Mucosa of rectum (tissue), 2 donors: ENCODE measurements around the gene ADAM23.

ENCODE experiments used
- H3K27ac ChIP-seq, 2 donors: one replicate each; pipeline ENCODE4 v1.7.0; 2013; ENCODE audit warnings: inconsistent platforms in 2 of 2, low read depth in 2 of 2, low read length in 2 of 2
- H3K27me3 ChIP-seq, 2 donors: one replicate each; pipeline ENCODE4 v1.7.0; 2013; ENCODE audit warnings: low read length in 2 of 2; ENCODE audit not compliant: control insufficient read depth in 2 of 2, insufficient read depth in 2 of 2
- H3K36me3 ChIP-seq, 2 donors: one replicate each; pipeline ENCODE4 v1.7.0; 2013; ENCODE audit warnings: low read length in 2 of 2; ENCODE audit not compliant: control insufficient read depth in 2 of 2, insufficient read depth in 2 of 2
- H3K4me1 ChIP-seq, 2 donors: one replicate each; pipeline ENCODE4 v1.7.0; 2013; ENCODE audit warnings: low read length in 2 of 2, mild to moderate bottlenecking in 1 of 2; ENCODE audit not compliant: control insufficient read depth in 2 of 2, insufficient read depth in 2 of 2
- H3K4me3 ChIP-seq, 2 donors: one replicate each; pipeline ENCODE4 v1.7.0; 2013; ENCODE audit warnings: low read length in 2 of 2
- H3K9ac ChIP-seq, 2 donors: one replicate each; pipeline ENCODE4 v1.7.0; 2013; ENCODE audit warnings: low read length in 2 of 2, low read depth in 1 of 2, mild to moderate bottlenecking in 1 of 2
- H3K9me3 ChIP-seq, 2 donors: one replicate each; pipeline ENCODE4 v1.7.0; 2013; ENCODE audit warnings: low read length in 2 of 2; ENCODE audit not compliant: control insufficient read depth in 2 of 2
- donor health status: healthy.
- donor health status: Normal muscosa, but diverticular disease.

ADAM23 gene

GRCh38 chr2:206423147-206423546 lies 20.2 kb upstream of the ADAM23 start:
- Histone ChIP-seq H3K9me3 (no peaks in the 10 kb centered on the region), H3K4me3 (no peak overlapping the region), H3K9ac (no peak overlapping the region), H3K27ac (no peak overlapping the region), H3K27me3 (peaks cover 0 to 2% of the 10 kb centered on the region in 2 donors), H3K4me1 (no peaks in the 10 kb centered on the region), H3K36me3 (no peaks in the 10 kb centered on the region)

GRCh38 chr2:206424134-206424533 lies 19.2 kb upstream of the ADAM23 start:
- Histone ChIP-seq H3K9me3 (no peaks in the 10 kb centered on the region), H3K9ac (no peak overlapping the region), H3K27ac (no peak overlapping the region), H3K4me1 (no peaks in the 10 kb centered on the region), H3K36me3 (no peaks in the 10 kb centered on the region), H3K27me3 (peaks cover 0 to 3% of the 10 kb centered on the region in 2 donors), H3K4me3 (no peak overlapping the region)

GRCh38 chr2:206428783-206429182 lies 14.5 kb upstream of the ADAM23 start:
- Histone ChIP-seq H3K9ac (no peak overlapping the region), H3K4me1 (no peaks in the 10 kb centered on the region), H3K36me3 (no peaks in the 10 kb centered on the region), H3K4me3 (no peak overlapping the region), H3K27me3 (peaks cover 0 to 3% of the 10 kb centered on the region in 2 donors), H3K9me3 (no peaks in the 10 kb centered on the region), H3K27ac (no peak overlapping the region)

GRCh38 chr2:206430452-206430851 lies 12.9 kb upstream of the ADAM23 start:
- no peaks in the 10 kb centered on the region for H3K4me1 ChIP-seq
- peaks cover 0 to 3% of the 10 kb centered on the region in 2 donors for H3K27me3 ChIP-seq
- no peaks in the 10 kb centered on the region for H3K9me3 ChIP-seq
- H3K36me3 ChIP-seq, result no peaks in the 10 kb centered on the region
- H3K4me3 ChIP-seq, result no peak overlapping the region
- H3K9ac ChIP-seq, result no peak overlapping the region
- H3K27ac ChIP-seq, result no peak overlapping the region

GRCh38 chr2:206431439-206431838 lies 11.9 kb upstream of the ADAM23 start:
- Histone ChIP-seq H3K27me3 (peaks cover 0 to 3% of the 10 kb centered on the region in 2 donors), H3K36me3 (no peaks in the 10 kb centered on the region), H3K9ac (no peak overlapping the region), H3K9me3 (no peaks in the 10 kb centered on the region), H3K4me1 (no peaks in the 10 kb centered on the region), H3K4me3 (no peak overlapping the region), H3K27ac (no peak overlapping the region)

GRCh38 chr2:206432193-206433082 lies 10.9 kb upstream of the ADAM23 start:
- Histone ChIP-seq H3K4me1 (no peaks in the 10 kb centered on the region), H3K27me3 (peaks cover 0 to 3% of the 10 kb centered on the region in 2 donors), H3K27ac (no peak overlapping the region), H3K9me3 (no peaks in the 10 kb centered on the region), H3K36me3 (no peaks in the 10 kb centered on the region), H3K4me3 (no peak overlapping the region), H3K9ac (no peak overlapping the region)

GRCh38 chr2:206433190-206433589 lies 10.1 kb upstream of the ADAM23 start:
- no peak overlapping the region for H3K4me3 ChIP-seq
- no peaks in the 10 kb centered on the region for H3K36me3 ChIP-seq
- H3K27me3 ChIP-seq, result peaks cover under 1 to 5% of the 10 kb centered on the region in 2 donors
- no peaks in the 10 kb centered on the region for H3K4me1 ChIP-seq
- no peak overlapping the region for H3K27ac ChIP-seq
- H3K9me3 ChIP-seq, result no peaks in the 10 kb centered on the region
- no peak overlapping the region for H3K9ac ChIP-seq

- no peak overlapping the region for H3K27ac ChIP-seq
- no peaks in the 10 kb centered on the region for H3K4me1 ChIP-seq
- H3K4me3 ChIP-seq, result no peak overlapping the region
- no peak overlapping the region for H3K9ac ChIP-seq
- H3K36me3 ChIP-seq, result no peaks in the 10 kb centered on the region
- peaks cover 3 to 4% of the 10 kb centered on the region in 2 donors for H3K27me3 ChIP-seq
- no peaks in the 10 kb centered on the region for H3K9me3 ChIP-seq
These were observed 9.6 kb upstream of the ADAM23 start for GRCh38 chr2:206433686-206434085.

- H3K27ac ChIP-seq, result no peak overlapping the region
- no peak overlapping the region for H3K9ac ChIP-seq
- H3K36me3 ChIP-seq, result no peaks in the 10 kb centered on the region
- H3K27me3 ChIP-seq, result peaks cover 14 to 15% of the 10 kb centered on the region in 2 donors
- H3K4me1 ChIP-seq, result no peaks in the 10 kb centered on the region
- no peaks in the 10 kb centered on the region for H3K9me3 ChIP-seq
- H3K4me3 ChIP-seq, result no peak overlapping the region
These were observed 7.6 kb upstream of the ADAM23 start for GRCh38 chr2:206435742-206436141.

GRCh38 chr2:206438196-206438724 lies 5.1 kb upstream of the ADAM23 start:
- no peak overlapping the region for H3K27ac ChIP-seq
- peaks cover 2 to 6% of the 10 kb centered on the region in 2 donors for H3K4me1 ChIP-seq
- no peaks in the 10 kb centered on the region for H3K36me3 ChIP-seq
- H3K27me3 ChIP-seq, result peaks cover 31 to 32% of the 10 kb centered on the region in 2 donors
- no peaks in the 10 kb centered on the region for H3K9me3 ChIP-seq
- no peak overlapping the region for H3K4me3 ChIP-seq
- no peak overlapping the region for H3K9ac ChIP-seq
